ENCODE results near the gene CLIC4. TPM values are rescaled to one million over a fixed set of nuclear protein-coding genes. Genes with fewer than 3 reads are reported as not detected.

CLIC4 gene
- total RNA-seq, 2 donors from 2014 or later = 740 to 777 TPM

DNA sequence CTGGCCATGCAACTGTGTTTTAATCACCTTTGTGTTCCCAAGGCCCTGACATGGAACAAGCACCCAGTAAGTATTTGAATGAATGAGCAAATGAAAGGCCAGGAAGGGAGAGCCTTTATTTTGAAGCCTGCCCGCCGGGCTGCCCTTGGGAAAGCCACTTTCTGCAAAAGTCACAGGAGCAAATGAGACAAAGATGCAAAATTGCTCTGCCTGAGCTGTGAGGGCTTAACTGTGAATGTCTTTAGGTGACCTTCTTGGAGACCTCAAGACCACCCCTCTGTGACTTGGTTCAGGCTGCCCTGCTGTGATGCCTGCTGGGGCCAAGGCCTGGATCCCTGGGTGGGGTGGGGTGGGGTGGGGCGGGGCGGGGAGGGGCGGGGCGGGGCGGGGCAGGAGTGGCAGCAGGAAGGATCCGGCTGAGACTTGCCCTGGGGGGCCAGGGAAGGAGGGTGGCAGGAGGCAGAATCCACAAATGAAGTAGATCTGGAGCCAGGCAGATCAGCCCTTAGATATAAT, 130.8 kb downstream of the CLIC4 start:
- DNase-seq (ENCODE audit: low spot score) (no peak), ATAC-seq (ENCODE audit: insufficient number of reproducible peaks, low FRiP score, low read depth) (no peak)
- H3K36me3 ChIP-seq = no peaks in the 10 kb centered on the region

DNA sequence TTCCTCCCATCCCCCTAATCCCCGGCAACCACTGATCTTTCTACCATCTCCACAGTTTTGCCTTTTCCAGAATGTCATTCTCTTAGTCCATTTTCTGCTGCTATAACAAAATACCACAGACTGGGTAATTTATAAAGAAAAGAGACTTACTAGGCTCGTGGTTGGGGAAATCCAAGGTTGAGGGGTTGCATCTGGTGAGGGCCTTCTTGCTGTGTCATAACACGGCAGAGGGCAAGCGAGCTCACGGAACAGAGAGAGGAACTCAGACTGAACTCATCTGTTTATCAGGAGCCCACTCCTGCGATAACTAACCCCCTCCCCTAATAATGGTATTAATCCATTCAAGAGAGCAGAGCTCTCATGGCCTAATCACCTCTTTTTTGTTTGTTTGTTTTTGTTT, 132.8 kb downstream of the CLIC4 start:
- TF ChIP-seq, protein P1, sequence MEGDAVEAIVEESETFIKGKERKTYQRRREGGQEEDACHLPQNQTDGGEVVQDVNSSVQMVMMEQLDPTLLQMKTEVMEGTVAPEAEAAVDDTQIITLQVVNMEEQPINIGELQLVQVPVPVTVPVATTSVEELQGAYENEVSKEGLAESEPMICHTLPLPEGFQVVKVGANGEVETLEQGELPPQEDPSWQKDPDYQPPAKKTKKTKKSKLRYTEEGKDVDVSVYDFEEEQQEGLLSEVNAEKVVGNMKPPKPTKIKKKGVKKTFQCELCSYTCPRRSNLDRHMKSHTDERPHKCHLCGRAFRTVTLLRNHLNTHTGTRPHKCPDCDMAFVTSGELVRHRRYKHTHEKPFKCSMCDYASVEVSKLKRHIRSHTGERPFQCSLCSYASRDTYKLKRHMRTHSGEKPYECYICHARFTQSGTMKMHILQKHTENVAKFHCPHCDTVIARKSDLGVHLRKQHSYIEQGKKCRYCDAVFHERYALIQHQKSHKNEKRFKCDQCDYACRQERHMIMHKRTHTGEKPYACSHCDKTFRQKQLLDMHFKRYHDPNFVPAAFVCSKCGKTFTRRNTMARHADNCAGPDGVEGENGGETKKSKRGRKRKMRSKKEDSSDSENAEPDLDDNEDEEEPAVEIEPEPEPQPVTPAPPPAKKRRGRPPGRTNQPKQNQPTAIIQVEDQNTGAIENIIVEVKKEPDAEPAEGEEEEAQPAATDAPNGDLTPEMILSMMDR (IDR thresholded peaks at IDR 0.05) = no peak
- H3K36me3 ChIP-seq = no peaks in the 10 kb centered on the region
- H3K9me3 ChIP-seq = no peaks in the 10 kb centered on the region
- no peak overlapping the region for H3K4me3 ChIP-seq
- H3K4me1 ChIP-seq (ENCODE audit: control insufficient read depth in 1 of 2, low read depth in 2 of 2) = no peaks in the 10 kb centered on the region
- DNase-seq (ENCODE audit: low spot score) (no peak), ATAC-seq (ENCODE audit: insufficient number of reproducible peaks, low FRiP score, low read depth) (no peak)
- H3K27ac ChIP-seq = no peak overlapping the region
- H3K27me3 ChIP-seq (replicated peaks; ENCODE audit: insufficient read depth) = no peaks in the 10 kb centered on the region

More for the DNA sequence above, 130.8 kb downstream of the CLIC4 start:
- Histone ChIP-seq H3K27me3 (replicated peaks; ENCODE audit: insufficient read depth) (no peaks in the 10 kb centered on the region), H3K9me3 (no peaks in the 10 kb centered on the region), H3K4me3 (no peak overlapping the region), H3K4me1 (ENCODE audit: control insufficient read depth in 1 of 2, low read depth in 2 of 2) (no peaks in the 10 kb centered on the region), H3K27ac (no peak overlapping the region)
- TF ChIP-seq, protein P1 (IDR thresholded peaks at IDR 0.05) = no peak

DNA sequence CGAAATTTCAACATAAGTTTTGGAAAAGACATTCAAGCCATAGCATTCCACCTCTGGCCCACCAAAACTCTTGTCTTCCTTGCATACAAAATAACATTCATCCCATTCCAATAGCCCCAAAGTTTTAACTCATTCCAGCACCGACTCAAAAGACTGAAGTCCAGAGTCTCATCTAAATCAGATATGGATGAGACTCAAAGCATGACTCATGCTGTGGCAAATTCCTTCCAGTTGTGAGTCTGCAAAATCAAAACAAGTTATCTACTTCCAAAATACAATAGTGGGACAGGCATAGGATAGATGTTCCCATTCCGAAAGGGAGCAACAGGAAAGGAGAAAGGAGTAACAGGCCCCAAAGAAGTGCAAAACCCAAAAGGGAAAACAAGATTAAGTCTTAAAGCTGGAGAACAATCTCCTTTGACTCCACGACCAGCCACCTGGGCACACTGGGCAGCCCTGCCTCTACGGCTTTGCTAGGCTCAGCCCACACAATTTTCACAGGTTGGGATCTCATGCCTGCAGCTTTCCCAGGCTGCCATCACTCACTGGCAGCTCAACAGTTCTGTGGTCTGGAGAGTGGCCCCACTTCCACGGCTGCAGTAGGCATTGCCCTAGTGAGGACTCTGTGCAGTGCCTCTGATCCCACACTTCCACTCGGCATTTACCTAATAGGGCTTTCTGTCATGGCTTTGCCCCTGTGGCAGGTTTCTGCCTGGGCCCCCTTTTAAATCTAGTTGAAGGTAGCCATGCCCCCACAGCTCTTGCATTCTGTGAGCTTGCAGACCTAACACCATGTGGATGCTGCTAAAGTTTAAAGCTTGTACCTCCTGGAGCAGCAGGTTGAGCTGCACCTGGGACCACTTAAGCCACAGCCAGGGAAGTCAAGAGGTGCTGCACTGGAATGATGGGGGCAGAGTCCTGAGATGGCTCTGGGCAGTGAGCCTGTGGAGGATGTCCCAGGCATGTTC, 133.8 kb downstream of the CLIC4 start:
- Histone ChIP-seq H3K27ac (no peak overlapping the region), H3K9me3 (no peaks in the 10 kb centered on the region), H3K4me1 (ENCODE audit: control insufficient read depth in 1 of 2, low read depth in 2 of 2) (no peaks in the 10 kb centered on the region), H3K36me3 (no peaks in the 10 kb centered on the region), H3K27me3 (replicated peaks; ENCODE audit: insufficient read depth) (no peaks in the 10 kb centered on the region), H3K4me3 (no peak overlapping the region)
- ATAC-seq (ENCODE audit: insufficient number of reproducible peaks, low FRiP score, low read depth) = no peak
- no peak for DNase-seq (ENCODE audit: low spot score)
- TF ChIP-seq, protein P1 (IDR thresholded peaks at IDR 0.05) = no peak

DNA sequence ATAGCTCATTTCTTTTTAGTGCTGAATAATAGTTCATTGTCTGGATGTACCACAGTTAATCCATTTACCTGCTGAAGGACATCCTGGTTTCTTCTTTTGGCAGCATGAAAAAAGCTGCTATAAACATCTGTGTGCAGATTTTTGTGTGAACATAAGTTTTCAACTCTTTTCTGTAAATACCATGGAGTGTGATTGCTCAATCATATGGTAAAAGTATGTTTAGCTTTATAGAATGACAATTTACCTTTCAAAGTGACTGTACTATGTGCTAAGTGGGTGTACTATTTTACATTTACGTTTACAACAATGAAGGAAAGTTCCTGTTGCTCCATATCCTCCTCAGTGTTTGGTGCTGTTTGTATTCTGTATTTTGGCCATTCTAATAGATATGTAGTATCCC, 135.8 kb downstream of the CLIC4 start:
- Histone ChIP-seq H3K36me3 (no peaks in the 10 kb centered on the region), H3K27me3 (replicated peaks; ENCODE audit: insufficient read depth) (no peaks in the 10 kb centered on the region), H3K4me3 (no peak overlapping the region), H3K27ac (no peak overlapping the region), H3K4me1 (ENCODE audit: control insufficient read depth in 1 of 2, low read depth in 2 of 2) (no peaks in the 10 kb centered on the region), H3K9me3 (no peaks in the 10 kb centered on the region)
- TF ChIP-seq, protein P1 (IDR thresholded peaks at IDR 0.05) = no peak
- ATAC-seq (ENCODE audit: insufficient number of reproducible peaks, low FRiP score, low read depth) (no peak), DNase-seq (ENCODE audit: low spot score) (no peak)

DNA sequence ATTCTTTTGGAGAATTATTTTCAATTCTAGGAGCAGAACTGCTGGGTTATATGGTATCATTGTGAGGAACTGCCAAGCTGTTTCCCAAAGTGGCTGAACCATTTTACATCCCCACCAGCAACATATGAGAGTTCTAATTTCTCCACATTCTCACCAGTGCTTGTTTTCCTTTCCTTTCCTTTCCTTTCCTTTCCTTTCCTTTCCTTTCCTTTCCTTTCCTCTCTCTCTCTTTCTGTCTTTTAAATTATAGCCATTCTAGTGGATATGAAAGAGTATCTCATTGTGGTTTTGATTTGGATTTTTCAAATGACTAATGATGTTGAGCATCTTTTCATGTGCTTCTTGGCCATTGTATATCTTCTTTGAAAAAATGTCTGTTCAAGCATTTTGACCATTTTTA, 139.5 kb downstream of the CLIC4 start:
- no peaks in the 10 kb centered on the region for H3K9me3 ChIP-seq
- DNase-seq (ENCODE audit: low spot score) (no peak), ATAC-seq (ENCODE audit: insufficient number of reproducible peaks, low FRiP score, low read depth) (no peak)
- H3K27ac ChIP-seq = no peak overlapping the region
- H3K4me3 ChIP-seq = no peak overlapping the region
- no peaks in the 10 kb centered on the region for H3K36me3 ChIP-seq
- H3K27me3 ChIP-seq (replicated peaks; ENCODE audit: insufficient read depth) = no peaks in the 10 kb centered on the region
- no peaks in the 10 kb centered on the region for H3K4me1 ChIP-seq (ENCODE audit: control insufficient read depth in 1 of 2, low read depth in 2 of 2)
- TF ChIP-seq, protein P1 (IDR thresholded peaks at IDR 0.05) = no peak

Data from thoracic aorta (tissue), 2 donors.